ENCODE results near the gene CSNK1A1. TPM values are rescaled to one million over a fixed set of nuclear protein-coding genes. Genes with fewer than 3 reads are reported as not detected.
"Not testable (repeated sequence)": the region's sequence is repeated elsewhere in the genome, so short reads cannot be mapped to it uniquely, and the experiment has no call there.

Gene CSNK1A1
- total RNA-seq (100 to 1,000 TPM; 192 to 212 TPM), total RNA-seq (217 reads per million in 2 donors)

GRCh38 chr5:149551227-149552037 is at the start of gene CSNK1A1:
CSNK1A1 (minus strand) TSS chr5:149551439; CDS start chr5:149550964, 475 bp downstream.
- Mint-ChIP-seq H3K27ac (peak within 1 kb of the TSS; percentile 99), H3K27me3 (no peaks in the 10 kb centered on the region), H3K36me3 (ENCODE audit: low read depth) (peaks cover 11% of the 10 kb centered on the region), H3K4me1 (peaks cover 38% of the 10 kb centered on the region), H3K4me3 (peak within 1 kb of the TSS; percentile 98)
- ATAC-seq (peak; percentile 91), DNase-seq (peak; percentile 98 to 99 (median 98))
- H3K9me3 ChIP-seq (ENCODE audit: control insufficient read depth, low read length, poor library complexity, severe bottlenecking) = no peaks in the 10 kb centered on the region

GRCh38 chr5:149600932-149601331 is 49.7 kb upstream of the CSNK1A1 start:
- H3K9me3 ChIP-seq (ENCODE audit: control insufficient read depth, low read length, poor library complexity, severe bottlenecking) = no peaks in the 10 kb centered on the region
- ATAC-seq = no peak
- H3K4me3 Mint-ChIP-seq = no peak overlapping the region
- peaks cover 4% of the 10 kb centered on the region for H3K36me3 Mint-ChIP-seq (ENCODE audit: low read depth)
- peaks cover 10% of the 10 kb centered on the region for H3K27me3 Mint-ChIP-seq
- peaks cover 6% of the 10 kb centered on the region for H3K4me1 Mint-ChIP-seq
- H3K27ac Mint-ChIP-seq = no peak overlapping the region
- no peak for DNase-seq

DNA sequence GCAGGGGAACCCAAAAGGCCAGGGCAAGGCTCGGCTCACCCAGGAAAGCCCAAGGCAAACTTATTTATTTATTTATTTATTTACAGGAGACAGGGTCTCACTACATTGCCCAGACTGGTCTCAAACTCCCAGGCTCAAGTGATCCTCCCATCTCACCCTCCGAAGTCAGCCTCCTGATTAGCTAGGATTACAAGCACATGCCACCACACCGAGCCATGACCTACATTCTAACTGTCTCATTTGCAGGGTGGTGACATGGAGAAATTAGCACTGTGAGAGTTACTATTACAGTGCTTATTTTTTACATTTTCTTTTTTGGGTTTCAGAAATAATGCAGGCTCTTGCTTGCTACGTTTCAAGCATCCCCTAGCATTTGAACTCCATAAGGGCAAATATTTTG is 48.1 kb upstream of the CSNK1A1 start:
- peaks cover 25% of the 10 kb centered on the region for H3K27me3 Mint-ChIP-seq
- H3K4me3 Mint-ChIP-seq = no peak overlapping the region
- peaks cover 4% of the 10 kb centered on the region for H3K36me3 Mint-ChIP-seq (ENCODE audit: low read depth)
- no peak for DNase-seq
- ATAC-seq = no peak
- no peaks in the 10 kb centered on the region for H3K9me3 ChIP-seq (ENCODE audit: control insufficient read depth, low read length, poor library complexity, severe bottlenecking)
- H3K27ac Mint-ChIP-seq = no peak overlapping the region
- H3K4me1 Mint-ChIP-seq = peaks cover 5% of the 10 kb centered on the region

DNA sequence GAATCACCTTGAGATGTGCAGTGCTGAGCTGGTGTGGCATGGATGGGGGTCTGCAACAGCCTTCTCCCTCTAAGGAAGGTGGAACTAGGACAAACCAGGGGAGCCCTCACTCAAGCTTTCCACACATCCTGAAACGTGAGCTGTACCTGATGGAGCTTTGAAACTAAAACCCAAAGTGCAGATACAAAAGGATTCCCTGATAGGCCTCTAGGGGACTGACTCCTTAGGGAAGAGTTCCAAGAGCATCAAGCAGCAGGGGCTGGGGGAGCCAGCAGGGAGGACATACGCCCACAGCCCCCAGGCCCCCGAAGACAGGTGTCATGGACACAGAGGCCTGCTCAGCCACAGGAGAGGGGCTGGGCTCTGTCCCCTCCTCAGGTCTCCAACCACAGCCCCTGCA is 47.7 kb upstream of the CSNK1A1 start:
- ATAC-seq = no peak
- Mint-ChIP-seq H3K4me1 (peaks cover 5% of the 10 kb centered on the region), H3K36me3 (ENCODE audit: low read depth) (peaks cover 4% of the 10 kb centered on the region), H3K4me3 (no peak overlapping the region), H3K27ac (no peak overlapping the region), H3K27me3 (peaks cover 29% of the 10 kb centered on the region)
- H3K9me3 ChIP-seq (ENCODE audit: control insufficient read depth, low read length, poor library complexity, severe bottlenecking) = no peaks in the 10 kb centered on the region
- DNase-seq = no peak

GRCh38 chr5:149598234-149598633 is 47.0 kb upstream of the CSNK1A1 start:
- H3K4me3 Mint-ChIP-seq; ATAC-seq; H3K36me3 Mint-ChIP-seq (ENCODE audit: low read depth); H3K4me1 Mint-ChIP-seq; H3K9me3 ChIP-seq (ENCODE audit: control insufficient read depth, low read length, poor library complexity, severe bottlenecking); DNase-seq; H3K27ac Mint-ChIP-seq: not testable (repeated sequence)
- H3K27me3 Mint-ChIP-seq = peaks cover 32% of the 10 kb centered on the region

- peaks cover 5% of the 10 kb centered on the region for H3K4me1 Mint-ChIP-seq
- ATAC-seq (no peak), DNase-seq (no peak)
- no peaks in the 10 kb centered on the region for H3K9me3 ChIP-seq (ENCODE audit: control insufficient read depth, low read length, poor library complexity, severe bottlenecking)
- no peak overlapping the region for H3K27ac Mint-ChIP-seq
- no peak overlapping the region for H3K4me3 Mint-ChIP-seq
- H3K27me3 Mint-ChIP-seq = peaks cover 36% of the 10 kb centered on the region
- H3K36me3 Mint-ChIP-seq (ENCODE audit: low read depth) = peaks cover 4% of the 10 kb centered on the region
Measured at GRCh38 chr5:149597618-149598017, 46.4 kb upstream of the CSNK1A1 start.

GRCh38 chr5:149596712-149597111 is 45.5 kb upstream of the CSNK1A1 start:
- H3K4me3 Mint-ChIP-seq = no peak overlapping the region
- H3K27ac Mint-ChIP-seq = no peak overlapping the region
- H3K27me3 Mint-ChIP-seq = peaks cover 40% of the 10 kb centered on the region
- H3K4me1 Mint-ChIP-seq = peaks cover 5% of the 10 kb centered on the region
- DNase-seq = no peak
- H3K9me3 ChIP-seq (ENCODE audit: control insufficient read depth, low read length, poor library complexity, severe bottlenecking) = no peaks in the 10 kb centered on the region
- H3K36me3 Mint-ChIP-seq (ENCODE audit: low read depth) = peaks cover 4% of the 10 kb centered on the region
- ATAC-seq = no peak

- not testable (repeated sequence) for H3K4me1 Mint-ChIP-seq
Measured at GRCh38 chr5:149595105-149595504, 43.9 kb upstream of the CSNK1A1 start.

GRCh38 chr5:149594206-149594895 is 43.1 kb upstream of the CSNK1A1 start:
- no peak for DNase-seq
- Mint-ChIP-seq H3K4me3 (no peak overlapping the region), H3K27ac (no peak overlapping the region), H3K27me3 (peaks cover 40% of the 10 kb centered on the region), H3K36me3 (ENCODE audit: low read depth) (peaks cover 4% of the 10 kb centered on the region), H3K4me1 (peaks cover 5% of the 10 kb centered on the region)
- no peaks in the 10 kb centered on the region for H3K9me3 ChIP-seq (ENCODE audit: control insufficient read depth, low read length, poor library complexity, severe bottlenecking)
- no peak for ATAC-seq

More at GRCh38 chr5:149595105-149595504, 43.9 kb upstream of the CSNK1A1 start:
- not testable (repeated sequence) for H3K27ac Mint-ChIP-seq; H3K9me3 ChIP-seq (ENCODE audit: control insufficient read depth, low read length, poor library complexity, severe bottlenecking); DNase-seq; H3K4me3 Mint-ChIP-seq; ATAC-seq; H3K36me3 Mint-ChIP-seq (ENCODE audit: low read depth)
- peaks cover 40% of the 10 kb centered on the region for H3K27me3 Mint-ChIP-seq

DNA sequence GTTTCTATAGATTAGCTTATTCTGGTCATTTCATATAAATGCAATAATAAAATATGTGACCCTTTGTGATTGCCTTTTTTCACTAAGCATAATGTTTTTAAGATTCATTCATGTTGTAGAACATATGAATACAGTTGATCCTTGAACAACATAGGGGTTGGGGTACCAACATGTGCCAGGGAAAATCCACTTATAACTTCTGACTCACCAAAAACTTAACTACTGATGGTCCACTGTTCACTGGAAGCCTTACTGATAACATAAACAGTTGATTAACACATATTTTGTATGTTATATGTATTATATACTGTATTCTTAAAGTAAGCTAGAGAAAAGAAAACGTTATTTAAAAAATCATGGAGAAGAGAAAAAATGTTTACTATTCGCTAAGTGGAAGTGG is 42.1 kb upstream of the CSNK1A1 start:
- H3K36me3 Mint-ChIP-seq (ENCODE audit: low read depth) = peaks cover 4% of the 10 kb centered on the region
- peaks cover 4% of the 10 kb centered on the region for H3K4me1 Mint-ChIP-seq
- H3K9me3 ChIP-seq (ENCODE audit: control insufficient read depth, low read length, poor library complexity, severe bottlenecking) = no peaks in the 10 kb centered on the region
- H3K27me3 Mint-ChIP-seq = peaks cover 40% of the 10 kb centered on the region
- no peak overlapping the region for H3K4me3 Mint-ChIP-seq
- H3K27ac Mint-ChIP-seq = no peak overlapping the region
- DNase-seq = no peak
- ATAC-seq = no peak

GRCh38 chr5:149588936-149589335 is 37.7 kb upstream of the CSNK1A1 start:
- Mint-ChIP-seq H3K4me3 (no peak overlapping the region), H3K36me3 (ENCODE audit: low read depth) (no peaks in the 10 kb centered on the region), H3K27me3 (peaks cover 11% of the 10 kb centered on the region), H3K4me1 (no peaks in the 10 kb centered on the region), H3K27ac (no peak overlapping the region)
- no peak for ATAC-seq
- H3K9me3 ChIP-seq (ENCODE audit: control insufficient read depth, low read length, poor library complexity, severe bottlenecking) = no peaks in the 10 kb centered on the region
- no peak for DNase-seq

- Mint-ChIP-seq H3K27me3 (peaks cover 4% of the 10 kb centered on the region), H3K36me3 (ENCODE audit: low read depth) (no peaks in the 10 kb centered on the region), H3K27ac (no peak overlapping the region), H3K4me3 (no peak overlapping the region), H3K4me1 (no peaks in the 10 kb centered on the region)
- no peaks in the 10 kb centered on the region for H3K9me3 ChIP-seq (ENCODE audit: control insufficient read depth, low read length, poor library complexity, severe bottlenecking)
- DNase-seq (no peak), ATAC-seq (no peak)
Measured at GRCh38 chr5:149586708-149587318, 35.6 kb upstream of the CSNK1A1 start.

GRCh38 chr5:149585910-149586309 is 34.7 kb upstream of the CSNK1A1 start:
- no peaks in the 10 kb centered on the region for H3K9me3 ChIP-seq (ENCODE audit: control insufficient read depth, low read length, poor library complexity, severe bottlenecking)
- Mint-ChIP-seq H3K36me3 (ENCODE audit: low read depth) (no peaks in the 10 kb centered on the region), H3K27me3 (peaks cover 10% of the 10 kb centered on the region), H3K27ac (no peak overlapping the region), H3K4me1 (peaks cover 4% of the 10 kb centered on the region), H3K4me3 (no peak overlapping the region)
- ATAC-seq = no peak
- DNase-seq = no peak
